H1 (cell line): ENCODE results near the gene TP73. TPM values are rescaled to one million over a fixed set of nuclear protein-coding genes. Genes with fewer than 3 reads are reported as not detected.

Source experiments
- CTCF ChIA-PET: fragments of 300-600 bp; sonication (Branson Sonifier 250); formaldehyde crosslinking; loops from one replicate; lab custom pipeline; 2021; ENCODE audit not compliant: partially characterized antibody; lab: Charles Lee
- POLR2A ChIA-PET: fragments of 300-600 bp; sonication (Branson Sonifier 250); formaldehyde crosslinking; loops from one replicate; lab custom pipeline; 2021; ENCODE audit warnings: inconsistent platforms; ENCODE audit not compliant: partially characterized antibody; lab: Charles Lee
- DNase-seq, 2 experiments: peaks; one replicate each; pipeline versions ENCODE4 v3.0.0 to v3.0.0-alpha.2; 2010 to 2022; ENCODE audit warnings: low spot score in 2 of 2, low read depth in 1 of 2, mixed read lengths in 1 of 2
- FAIRE-seq: peaks from 2 replicates; lab custom pipeline; 2011; peaks lifted over from hg19 to GRCh38; lab: Jason Lieb, UNC
- H2AFZ ChIP-seq: 2 replicates; pipeline ENCODE4 v1.8.1; 2012; ENCODE audit warnings: low read length, inconsistent platforms
- H2AK5ac ChIP-seq: 2 replicates; pipeline ENCODE4 v1.6.1; 2013; ENCODE audit warnings: low read depth, low read length
- H2BK120ac ChIP-seq: replicated peaks from 2 replicates; pipeline ENCODE3; 2013; ENCODE audit warnings: low read depth, low read length, inconsistent platforms
- H2BK12ac ChIP-seq: 2 replicates; pipeline ENCODE4 v1.6.1; 2013; ENCODE audit warnings: low read depth, low read length
- H2BK15ac ChIP-seq: 2 replicates; pipeline ENCODE4 v1.6.1; 2013; ENCODE audit warnings: low read length
- H2BK20ac ChIP-seq: 2 replicates; pipeline ENCODE4 v1.6.1; 2013; ENCODE audit warnings: low read length
- H2BK5ac ChIP-seq: 2 replicates; pipeline ENCODE4 v1.6.1; 2013; ENCODE audit warnings: low read depth, low read length
- H3K14ac ChIP-seq: 2 replicates; pipeline ENCODE4 v1.6.1; 2013; ENCODE audit warnings: inconsistent platforms; ENCODE audit not compliant: insufficient read length
- H3K18ac ChIP-seq: 2 replicates; pipeline ENCODE4 v1.6.1; 2013; ENCODE audit warnings: low read length; ENCODE audit errors: extremely low read depth
- H3K23ac ChIP-seq: 2 replicates; pipeline ENCODE4 v1.6.1; 2013; ENCODE audit warnings: inconsistent platforms; ENCODE audit not compliant: insufficient read length
- H3K23me2 ChIP-seq: 2 replicates; pipeline ENCODE4 v1.6.1; 2013; ENCODE audit warnings: low read depth, low read length
- H3K27ac ChIP-seq: 2 replicates; pipeline ENCODE4 v1.6.1; 2011; ENCODE audit warnings: low read depth, low read length, inconsistent platforms
- H3K27me3 ChIP-seq, 4 experiments: replicated peaks in 1 of 4; 1 replicate in 1 of 4; 2 replicates in 3 of 4; pipeline versions ENCODE4 v1.6.1 to v1.8.1; 2011 to 2013; ENCODE audit warnings: low read length in 3 of 4, mild to moderate bottlenecking in 3 of 4, inconsistent platforms in 2 of 4, mixed read lengths in 2 of 4, moderate library complexity in 1 of 4; ENCODE audit not compliant: control insufficient read depth in 3 of 4, insufficient read depth in 3 of 4; ENCODE audit errors: extremely low read depth in 1 of 4
- H3K36me3 ChIP-seq, 4 experiments: 2 replicates each; pipeline versions ENCODE4 v1.6.1 to v1.8.1; 2011 to 2013; ENCODE audit warnings: mild to moderate bottlenecking in 4 of 4, low read length in 3 of 4, moderate library complexity in 2 of 4, control low read depth in 1 of 4, inconsistent platforms in 1 of 4; ENCODE audit not compliant: insufficient read depth in 4 of 4, control insufficient read depth in 2 of 4
- H3K4ac ChIP-seq: replicated peaks from 2 replicates; pipeline ENCODE3; 2013; ENCODE audit warnings: low read length, low read depth, mixed read lengths, inconsistent platforms; ENCODE audit not compliant: insufficient read length
- H3K4me1 ChIP-seq, 4 experiments: replicated peaks in 1 of 4; 1 replicate in 1 of 4; 2 replicates in 3 of 4; pipeline versions ENCODE4 v1.6.1 to v1.8.1; 2011 to 2013; ENCODE audit warnings: low read length in 3 of 4, inconsistent platforms in 2 of 4, mixed read lengths in 1 of 4; ENCODE audit not compliant: insufficient read depth in 4 of 4, control insufficient read depth in 3 of 4
- H3K4me2 ChIP-seq, 2 experiments: 2 replicates each; pipeline versions ENCODE4 v1.6.1 to v1.8.1; 2011 to 2013; ENCODE audit warnings: low read depth in 2 of 2, low read length in 2 of 2, control low read depth in 1 of 2, inconsistent platforms in 1 of 2, mild to moderate bottlenecking in 1 of 2; ENCODE audit not compliant: insufficient read depth in 1 of 2
- H3K4me3 ChIP-seq, 4 experiments: fragments of 200-600, 300-600 bp in 1 of 4; sonication (generic), shearing (Covaris generic), sonication (Bioruptor Twin) in 1 of 4; 2 replicates each; pipeline versions ENCODE4 v1.5.1 to v1.8.1; 2011 to 2016; ENCODE audit warnings: low read length in 4 of 4, low read depth in 3 of 4, control low read depth in 2 of 4, inconsistent platforms in 2 of 4, mild to moderate bottlenecking in 2 of 4, mixed read lengths in 1 of 4, moderate library complexity in 1 of 4; ENCODE audit not compliant: insufficient read depth in 2 of 4; ENCODE audit errors: extremely low read depth in 1 of 4
- H3K56ac ChIP-seq: replicated peaks from 2 replicates; pipeline ENCODE3; 2013; ENCODE audit warnings: low read depth, mild to moderate bottlenecking, mixed read lengths, low read length, inconsistent platforms; ENCODE audit not compliant: insufficient read length
- H3K79me1 ChIP-seq: 2 replicates; pipeline ENCODE4 v1.6.1; 2013; ENCODE audit warnings: low read depth, low read length, control low read depth
- H3K79me2 ChIP-seq, 2 experiments: 2 replicates each; pipeline versions ENCODE4 v1.6.1 to v1.8.1; 2012 to 2013; ENCODE audit warnings: low read length in 2 of 2, mild to moderate bottlenecking in 2 of 2, inconsistent platforms in 1 of 2; ENCODE audit not compliant: insufficient read depth in 2 of 2, control insufficient read depth in 1 of 2
- H3K9ac ChIP-seq, 4 experiments: replicated peaks in 1 of 4; 1 replicate in 1 of 4; 2 replicates in 3 of 4; pipeline versions ENCODE4 v1.6.1 to v1.8.1; 2011 to 2013; ENCODE audit warnings: low read depth in 3 of 4, low read length in 3 of 4, control low read depth in 2 of 4, mild to moderate bottlenecking in 2 of 4, moderate library complexity in 2 of 4, inconsistent platforms in 1 of 4; ENCODE audit errors: extremely low read depth in 1 of 4
- H3K9me3 ChIP-seq, 2 experiments: 2 replicates each; pipeline versions ENCODE4 v1.6.1 to v1.8.1; 2012 to 2013; ENCODE audit warnings: mild to moderate bottlenecking in 2 of 2, moderate library complexity in 2 of 2, control low read depth in 1 of 2, inconsistent platforms in 1 of 2, low read depth in 1 of 2, low read length in 1 of 2, mixed read lengths in 1 of 2; ENCODE audit not compliant: insufficient read depth in 2 of 2
- H4K20me1 ChIP-seq, 2 experiments: replicated peaks in 1 of 2; 2 replicates each; pipeline versions ENCODE3 to v1.8.1; 2011 to 2013; ENCODE audit warnings: inconsistent platforms in 2 of 2, low read length in 2 of 2, mild to moderate bottlenecking in 1 of 2; ENCODE audit not compliant: insufficient read depth in 2 of 2, control insufficient read depth in 1 of 2
- H4K5ac ChIP-seq: 2 replicates; pipeline ENCODE4 v1.6.1; 2013; ENCODE audit warnings: low read length, low read depth, mixed read lengths, inconsistent platforms; ENCODE audit not compliant: insufficient read length
- H4K8ac ChIP-seq: 2 replicates; pipeline ENCODE4 v1.8.0; 2013; ENCODE audit warnings: mild to moderate bottlenecking, moderate library complexity, low read length, inconsistent platforms; ENCODE audit not compliant: insufficient read depth; ENCODE audit errors: extremely low read depth
- H4K91ac ChIP-seq: replicated peaks from 2 replicates; pipeline ENCODE3; 2013; ENCODE audit warnings: low read length, mixed read lengths, inconsistent platforms; ENCODE audit not compliant: insufficient read length
- BACH1 ChIP-seq: IDR thresholded peaks from 2 replicates; pipeline ENCODE4 v1.6.1; 2012; ENCODE audit warnings: low read length, improper control_type of control experiment
- BCL11A ChIP-seq, 2 experiments: IDR thresholded peaks; one replicate each; pipeline ENCODE4 v1.6.1; 2011; ENCODE audit warnings: low read depth in 2 of 2, low read length in 2 of 2, mild to moderate bottlenecking in 2 of 2
- CBX5 ChIP-seq: fragments of 300-800, 300-1000 bp; sonication (generic); IDR thresholded peaks from 2 replicates; pipeline ENCODE4 v1.7.1; 2016; ENCODE audit warnings: antibody characterized with exemption, low read length, low read depth
- CBX8 ChIP-seq: fragments of 300-800, 300-1000 bp; sonication (generic); IDR thresholded peaks from 2 replicates; pipeline ENCODE4 v1.7.1; 2016; ENCODE audit warnings: low read depth, low read length, borderline replicate concordance
- CHD1 ChIP-seq: IDR thresholded peaks from 2 replicates; pipeline ENCODE4 v1.6.1; 2012; ENCODE audit warnings: low read depth, low read length, improper control_type of control experiment
- SIN3A ChIP-seq, 2 experiments: IDR thresholded peaks in 1 of 2; conservative IDR thresholded peaks in 1 of 2; 2 replicates each; pipeline ENCODE4 v1.6.1; 2011 to 2012; ENCODE audit warnings: low read length in 2 of 2, improper control_type of control experiment in 1 of 2, low read depth in 1 of 2, mild to moderate bottlenecking in 1 of 2
- TAF1 ChIP-seq: IDR thresholded peaks from 2 replicates; pipeline ENCODE4 v1.6.1; 2011; ENCODE audit warnings: mild to moderate bottlenecking, low read depth, low read length
- YY1 ChIP-seq: IDR thresholded peaks from 2 replicates; pipeline ENCODE4 v1.6.1; 2011; ENCODE audit warnings: low read depth, mild to moderate bottlenecking, low read length
- WGBS, 2 experiments: shearing (Covaris generic) in 1 of 2; methylation state at CpG; one replicate each; pipeline versions ENCODE4 v1.1.6 to v1.1.7; 2013 to 2015; ENCODE audit warnings: low lambda C conversion rate in 2 of 2, mixed read lengths in 2 of 2, inconsistent platforms in 1 of 2, low coverage in 1 of 2, missing lambda C conversion rate in 1 of 2; ENCODE audit not compliant: insufficient replicate concordance in 2 of 2, insufficient coverage in 1 of 2, insufficient read length in 1 of 2; ENCODE audit errors: extremely low coverage in 1 of 2, missing lambda C conversion rate in 1 of 2; 5-methylcytosine and 5-hydroxymethylcytosine counted together
- polyA plus RNA-seq, 7 experiments: library from polyadenylated mRNA; depleted of rRNA in 3 of 7; stranded (reverse) in 5 of 7; unstranded in 2 of 7; fragments of >200 nt in 5 of 7; fragments of 200-250 nt in 2 of 7; gene quantifications; 1 replicate in 5 of 7; 2 replicates in 1 of 7; 4 replicates in 1 of 7; pipeline versions ENCODE4 v1.2.1 to v1.2.3, GENCODE V29; 2011 to 2013; ENCODE audit warnings: missing spikeins in 2 of 7, mixed read lengths in 2 of 7
- total RNA-seq: library from RNA; stranded (reverse); fragmentation: NEBNext Ultra II Directional; extraction: Animal tissue kit (Norgen Biotek cat#: 25700); gene quantifications from 2 replicates; pipeline ENCODE4 v1.2.1, GENCODE V29; 2021

The TP73 gene
- total and polyA plus RNA-seq, 2 of the 8 experiments (the other 6 are each of a cell fraction or from before 2014, with no cell fraction given): 2.6 to 3.1 TPM

- Histone ChIP-seq H3K23me2 (no peaks in the 10 kb centered on the region), H3K9ac (no peak overlapping the region), H4K8ac (no peak overlapping the region), H3K18ac (no peak overlapping the region), H2BK12ac (no peak overlapping the region), H4K20me1 (peaks cover 0 to 7% of the 10 kb centered on the region in 2 experiments), H3K4me1 (no peaks in the 10 kb centered on the region), H2BK5ac (no peak overlapping the region), H2AFZ (no peak overlapping the region), H3K27ac (no peak overlapping the region), H4K91ac (no peak overlapping the region), H3K79me2 (no peaks in the 10 kb centered on the region), H3K56ac (no peak overlapping the region), H2BK20ac (no peak overlapping the region), H3K23ac (no peak overlapping the region), H4K5ac (no peak overlapping the region), H3K14ac (no peak overlapping the region), H3K4me3 (no peak overlapping the region), H3K79me1 (peaks cover 5% of the 10 kb centered on the region), H3K27me3 (no peaks in the 10 kb centered on the region), H3K4me2 (no peak overlapping the region), H2BK120ac (no peak overlapping the region), H3K4ac (no peak overlapping the region), H3K36me3 (peaks cover 0 to 12% (median 12%) of the 10 kb centered on the region in 4 experiments; a peak in 6 of 8 replicates), H3K9me3 (no peaks in the 10 kb centered on the region), H2BK15ac (no peak overlapping the region), H2AK5ac (no peak overlapping the region)
- FAIRE-seq (no peak), DNase-seq (no peak)
- TF ChIP-seq YY1 (no peak), CBX5 (no peak), SIN3A (conservative IDR thresholded peaks at IDR 0.05 in 1 of 2, IDR thresholded peaks at IDR 0.05 in 1 of 2; ENCODE audit: low read depth in 1 of 2, low read length in 2 of 2) (no peak), BACH1 (no peak), TAF1 (no peak), BCL11A (IDR thresholded peaks at IDR 0.05; ENCODE audit: low read depth in 2 of 2, low read length in 2 of 2) (no peak), CBX8 (no peak), CHD1 (no peak)
- ChIA-PET CTCF (interaction anchor here (0.8 to 1.7 kb wide), 9 partner anchors 10 to 123 kb away, joined by 3 to 8 read pairs (median 4); no protein-coding TSS in a partner anchor), POLR2A (no interaction called here)
- WGBS, 2 experiments: 90% methylated on average over 11 of the region's 11 CpGs; no CpG with 5 or more reads in 1 of the 2 experiments
Observed at GRCh38 chr1:3641816-3642215, 10.5 kb upstream of the TP73 start.
